ENCODE results near the gene ARHGEF28. TPM values are rescaled to one million over a fixed set of nuclear protein-coding genes. Genes with fewer than 3 reads are reported as not detected.

The ARHGEF28 gene
- total RNA-seq, 1 experiment from 2014 or later: 0.57 TPM

DNA sequence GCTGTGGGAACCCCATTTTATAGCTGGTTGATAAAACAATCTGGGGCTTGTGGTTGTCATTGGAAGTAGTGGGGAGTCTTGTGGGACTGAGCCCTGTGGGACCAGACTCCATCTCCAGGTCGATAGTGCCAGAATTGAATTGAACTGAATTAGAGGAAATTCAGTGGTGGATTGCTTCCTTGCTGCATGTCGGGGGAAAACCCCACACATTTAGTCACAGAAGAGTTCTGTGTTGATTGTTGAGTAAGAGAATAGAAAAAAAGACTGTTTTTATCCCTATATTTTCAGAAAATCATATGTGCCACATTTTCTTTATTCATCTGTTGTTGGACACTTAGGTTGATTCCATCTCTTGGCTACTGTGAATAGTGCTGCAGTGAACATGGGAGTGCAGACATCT lies 209.7 kb downstream of the ARHGEF28 start:
- Histone ChIP-seq H3K18ac (ENCODE audit: insufficient read length, low read depth, low read length) (no peak overlapping the region), H2BK120ac (ENCODE audit: low read depth, low read length, poor library complexity, severe bottlenecking) (no peak overlapping the region), H3K56ac (ENCODE audit: insufficient read length, low read depth, low read length) (no peak overlapping the region), H3K4me2 (ENCODE audit: insufficient read depth, insufficient read length, low read length) (no peak overlapping the region), H2AK5ac (ENCODE audit: insufficient read length, low read length) (no peak overlapping the region), H3T11ph (ENCODE audit: low read length) (no peak overlapping the region), H3K14ac (ENCODE audit: insufficient read depth, low read length) (no peak overlapping the region), H4K8ac (replicated peaks; ENCODE audit: insufficient read length, low read depth, low read length) (no peak overlapping the region), H3K79me2 (ENCODE audit: insufficient read depth, low read length) (no peaks in the 10 kb centered on the region), H4K20me1 (ENCODE audit: control insufficient read depth, insufficient read depth, insufficient read length) (no peaks in the 10 kb centered on the region), H3K9me3 (ENCODE audit: control insufficient read depth, low read depth, low read length) (no peaks in the 10 kb centered on the region), H4K5ac (ENCODE audit: insufficient read length, low read depth, low read length) (no peak overlapping the region), H2AFZ (ENCODE audit: low read length) (no peak overlapping the region), H3K4ac (ENCODE audit: low read depth, low read length) (no peak overlapping the region), H4K91ac (ENCODE audit: insufficient read length, low read depth, low read length) (no peak overlapping the region), H3K23me2 (ENCODE audit: insufficient read length, low read depth, low read length, poor library complexity, severe bottlenecking) (no peaks in the 10 kb centered on the region), H3K79me1 (ENCODE audit: insufficient read depth, low read depth, low read length, poor library complexity, severe bottlenecking) (no peaks in the 10 kb centered on the region), H3K27ac (ENCODE audit: insufficient read length, low read depth, low read length) (no peak overlapping the region), H3K4me1 (ENCODE audit: insufficient read depth, low read length) (no peaks in the 10 kb centered on the region), H2BK20ac (ENCODE audit: low read depth, low read length, poor library complexity, severe bottlenecking) (no peak overlapping the region), H3K27me3 (ENCODE audit: insufficient read depth, low read length) (no peaks in the 10 kb centered on the region), H2BK5ac (ENCODE audit: insufficient read length, low read length) (no peak overlapping the region), H2BK12ac (ENCODE audit: insufficient read length, low read depth, low read length) (no peak overlapping the region), H2BK15ac (ENCODE audit: low read depth, low read length) (no peak overlapping the region), H3K9ac (ENCODE audit: extremely low read depth, insufficient read length, low read length) (no peak overlapping the region), H3K23ac (ENCODE audit: insufficient read length, low read depth, low read length) (no peak overlapping the region)
- Mint-ChIP-seq H3K4me3 (no peak overlapping the region), H3K36me3 (ENCODE audit: insufficient read depth in 1 of 3, low read depth in 3 of 3) (no peaks in the 10 kb centered on the region), H3K9me3 (no peaks in the 10 kb centered on the region; a peak in 2 of 5 replicates), H3K27me3 (ENCODE audit: low read depth) (no peaks in the 10 kb centered on the region), H3K27ac (no peak overlapping the region), H3K4me1 (no peaks in the 10 kb centered on the region)
- no CpG with 5 or more reads among the region's 2 CpGs for WGBS (ENCODE audit: extremely low coverage, insufficient read length, low lambda C conversion rate)
- DNase-seq: no peak
- TF ChIP-seq, protein P1, sequence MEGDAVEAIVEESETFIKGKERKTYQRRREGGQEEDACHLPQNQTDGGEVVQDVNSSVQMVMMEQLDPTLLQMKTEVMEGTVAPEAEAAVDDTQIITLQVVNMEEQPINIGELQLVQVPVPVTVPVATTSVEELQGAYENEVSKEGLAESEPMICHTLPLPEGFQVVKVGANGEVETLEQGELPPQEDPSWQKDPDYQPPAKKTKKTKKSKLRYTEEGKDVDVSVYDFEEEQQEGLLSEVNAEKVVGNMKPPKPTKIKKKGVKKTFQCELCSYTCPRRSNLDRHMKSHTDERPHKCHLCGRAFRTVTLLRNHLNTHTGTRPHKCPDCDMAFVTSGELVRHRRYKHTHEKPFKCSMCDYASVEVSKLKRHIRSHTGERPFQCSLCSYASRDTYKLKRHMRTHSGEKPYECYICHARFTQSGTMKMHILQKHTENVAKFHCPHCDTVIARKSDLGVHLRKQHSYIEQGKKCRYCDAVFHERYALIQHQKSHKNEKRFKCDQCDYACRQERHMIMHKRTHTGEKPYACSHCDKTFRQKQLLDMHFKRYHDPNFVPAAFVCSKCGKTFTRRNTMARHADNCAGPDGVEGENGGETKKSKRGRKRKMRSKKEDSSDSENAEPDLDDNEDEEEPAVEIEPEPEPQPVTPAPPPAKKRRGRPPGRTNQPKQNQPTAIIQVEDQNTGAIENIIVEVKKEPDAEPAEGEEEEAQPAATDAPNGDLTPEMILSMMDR (conservative IDR thresholded peaks at IDR 0.05): no peak
